Thymus (tissue), 11 donors: Measurements from ENCODE around the gene CDH23. TPM values are rescaled to one million over a fixed set of nuclear protein-coding genes. Genes with fewer than 3 reads are reported as not detected.

Source experiments
- DNase-seq, 9 donors: peaks; one replicate each; pipeline ENCODE4 v3.0.0-alpha.2; 2013; ENCODE audit warnings: low spot score in 9 of 9, low read depth in 6 of 9, missing footprints in 1 of 9
- H3K27ac ChIP-seq, 2 donors: one replicate each; pipeline ENCODE4 v1.5.1; 2013; ENCODE audit warnings: control low read depth in 1 of 2, low read depth in 1 of 2, low read length in 1 of 2, mild to moderate bottlenecking in 1 of 2, moderate library complexity in 1 of 2
- H3K27me3 ChIP-seq, 2 donors: one replicate each; pipeline ENCODE4 v1.5.1; 2013; ENCODE audit warnings: low read length in 1 of 2; ENCODE audit not compliant: control insufficient read depth in 2 of 2, insufficient read depth in 1 of 2
- H3K36me3 ChIP-seq, 2 donors: one replicate each; pipeline ENCODE4 v1.5.1; 2013; ENCODE audit warnings: low read length in 1 of 2, mild to moderate bottlenecking in 1 of 2, moderate library complexity in 1 of 2; ENCODE audit not compliant: control insufficient read depth in 2 of 2, insufficient read depth in 2 of 2
- H3K4me1 ChIP-seq, 2 donors: one replicate each; pipeline ENCODE4 v1.5.1; 2013; ENCODE audit warnings: low read length in 2 of 2; ENCODE audit not compliant: control insufficient read depth in 2 of 2, insufficient read depth in 2 of 2
- H3K4me3 ChIP-seq, 2 donors: one replicate each; pipeline ENCODE4 v1.5.1; 2013; ENCODE audit warnings: low read length in 2 of 2, control low read depth in 1 of 2, mild to moderate bottlenecking in 1 of 2
- H3K9me3 ChIP-seq, 2 donors: one replicate each; pipeline ENCODE4 v1.5.1; 2013; ENCODE audit warnings: low read length in 1 of 2, mild to moderate bottlenecking in 1 of 2; ENCODE audit not compliant: control insufficient read depth in 2 of 2, insufficient read depth in 1 of 2
- WGBS: extraction: QIAGEN DNeasy Blood & Tissue Kit; methylation state at CpG from one replicate; pipeline ENCODE4 v1.1.7; 2013; 5-methylcytosine and 5-hydroxymethylcytosine counted together
- polyA plus RNA-seq: library from polyadenylated mRNA; stranded (reverse); fragments of 200-250 nt; gene quantifications from one replicate; pipeline ENCODE4 v1.2.3, GENCODE V29; 2013
- total RNA-seq: library from RNA; stranded (reverse); fragments of 120-200 nt; gene quantifications from one replicate; pipeline ENCODE4 v1.2.4, GENCODE V29; 2013
- donor health status: healthy.

The CDH23 gene
- total and polyA plus RNA-seq, 2 donors: 9.1 TPM

DNA sequence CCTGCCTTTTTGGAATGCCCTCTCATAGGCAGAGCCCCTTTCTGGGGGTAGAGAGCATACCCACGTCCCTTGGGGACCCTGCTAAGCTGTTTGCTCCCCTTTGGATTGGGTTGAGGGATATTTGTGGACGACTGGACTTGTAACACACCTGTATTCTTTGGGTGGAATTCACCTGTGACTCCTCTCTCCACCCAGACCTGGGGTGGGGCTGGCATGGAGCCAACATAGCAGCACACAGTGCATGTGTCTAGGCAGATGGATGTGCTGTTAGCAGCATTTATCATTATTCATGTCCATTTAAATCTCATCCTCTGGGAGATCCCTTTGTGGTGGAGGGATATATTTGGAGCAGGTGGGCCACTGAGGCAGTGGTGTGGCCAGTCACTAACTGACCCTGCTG is 51.0 kb downstream of the CDH23 start:
- WGBS: 88% methylated on average over 2 of the region's 2 CpGs
- H3K36me3 ChIP-seq: no peaks in the 10 kb centered on the region
- H3K27ac ChIP-seq: no peak overlapping the region

DNA sequence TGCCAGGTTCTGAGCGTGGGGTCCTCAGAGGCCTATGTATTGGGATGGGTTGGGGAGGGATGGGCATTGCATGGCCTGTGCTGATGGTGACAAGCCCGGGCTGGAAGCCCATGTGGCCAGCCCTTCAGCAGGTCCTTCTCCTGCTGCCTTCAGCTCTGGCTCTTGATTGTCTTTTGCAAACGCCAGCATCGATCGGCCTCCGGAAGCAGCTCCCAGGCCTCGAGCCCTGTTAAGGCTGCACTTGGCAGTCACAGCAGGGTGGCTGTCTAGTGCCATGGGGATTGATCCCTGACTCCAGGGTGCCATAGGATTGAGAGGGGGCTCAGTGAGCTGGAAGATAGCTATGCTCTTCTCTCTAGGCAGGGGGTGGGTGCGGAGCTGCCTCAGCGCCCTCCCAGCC is 51.4 kb downstream of the CDH23 start:
- DNase-seq: no peak
- peaks cover 0 to under 1% of the 10 kb centered on the region in 2 donors for H3K27me3 ChIP-seq
- WGBS: 91% methylated on average over 9 of the region's 9 CpGs
- H3K4me3 ChIP-seq: no peak overlapping the region
- H3K9me3 ChIP-seq: no peaks in the 10 kb centered on the region
- no peaks in the 10 kb centered on the region for H3K36me3 ChIP-seq
- no peaks in the 10 kb centered on the region for H3K4me1 ChIP-seq
- no peak overlapping the region for H3K27ac ChIP-seq

More for the DNA sequence above, 51.0 kb downstream of the CDH23 start:
- Histone ChIP-seq H3K4me3 (no peak overlapping the region), H3K27me3 (no peaks in the 10 kb centered on the region), H3K9me3 (no peaks in the 10 kb centered on the region), H3K4me1 (no peaks in the 10 kb centered on the region)
- DNase-seq: no peak

DNA sequence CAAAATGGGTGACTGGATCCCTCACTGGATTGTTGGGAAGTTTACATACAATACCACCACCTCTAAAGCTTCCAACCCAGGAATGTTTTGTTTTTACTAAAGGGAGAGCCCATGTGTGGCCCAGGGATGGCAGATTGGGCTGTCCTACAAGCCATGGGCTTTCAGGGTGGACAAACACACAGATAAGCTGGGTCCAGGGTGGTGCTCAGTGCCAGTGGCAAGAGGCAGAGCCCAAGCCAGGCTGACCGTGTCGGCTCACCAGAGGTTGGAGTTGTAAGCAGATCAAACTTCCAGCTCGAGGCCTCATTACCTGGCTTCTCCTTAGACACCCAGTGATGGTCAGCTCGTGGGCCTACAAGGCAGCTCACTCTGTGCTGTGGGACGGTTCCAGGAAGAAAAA is 52.3 kb downstream of the CDH23 start:
- H3K4me3 ChIP-seq: no peak overlapping the region
- H3K27me3 ChIP-seq: peaks cover 0 to 2% of the 10 kb centered on the region in 2 donors
- WGBS: 96% methylated on average over 5 of the region's 5 CpGs
- H3K9me3 ChIP-seq: no peaks in the 10 kb centered on the region
- no peaks in the 10 kb centered on the region for H3K4me1 ChIP-seq
- H3K27ac ChIP-seq: no peak overlapping the region
- DNase-seq: no peak
- H3K36me3 ChIP-seq: no peaks in the 10 kb centered on the region

DNA sequence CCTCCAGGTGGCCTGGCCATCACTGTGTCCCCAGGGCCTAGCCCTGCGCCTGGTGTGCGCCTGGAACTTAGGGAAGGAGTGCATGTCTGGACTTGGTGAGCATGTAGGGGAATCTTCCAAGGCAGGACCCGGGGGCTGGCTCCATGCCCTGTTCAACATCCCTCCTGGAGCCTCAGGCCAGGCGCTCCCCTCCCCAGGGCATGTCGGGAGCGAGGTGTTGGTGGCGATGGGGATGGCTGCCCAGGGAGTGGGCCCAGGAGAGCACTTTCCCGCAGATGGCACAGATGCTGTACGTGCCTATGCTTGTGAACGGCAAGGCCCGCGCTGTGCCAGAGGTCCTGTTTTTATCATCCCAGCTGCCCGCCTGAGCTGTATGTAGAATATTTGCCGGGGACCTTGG is 55.0 kb downstream of the CDH23 start:
- 97% methylated on average over 14 of the region's 14 CpGs for WGBS
- Histone ChIP-seq H3K4me3 (no peak overlapping the region), H3K36me3 (no peaks in the 10 kb centered on the region), H3K9me3 (no peaks in the 10 kb centered on the region), H3K4me1 (no peaks in the 10 kb centered on the region), H3K27ac (no peak overlapping the region), H3K27me3 (peaks cover 0 to 8% of the 10 kb centered on the region in 2 donors)
- no peak for DNase-seq

GRCh38 chr10:71453186-71453585 is 56.5 kb downstream of the CDH23 start:
- no peak for DNase-seq
- Histone ChIP-seq H3K9me3 (no peaks in the 10 kb centered on the region), H3K4me1 (no peaks in the 10 kb centered on the region), H3K4me3 (no peak overlapping the region), H3K27me3 (peaks cover 0 to 10% of the 10 kb centered on the region in 2 donors), H3K27ac (no peak overlapping the region), H3K36me3 (no peaks in the 10 kb centered on the region)
- 94% methylated on average over 12 of the region's 12 CpGs for WGBS

- 94% methylated on average over 5 of the region's 5 CpGs for WGBS
- Histone ChIP-seq H3K27ac (no peak overlapping the region), H3K4me1 (no peaks in the 10 kb centered on the region), H3K9me3 (no peaks in the 10 kb centered on the region), H3K27me3 (peaks cover 0 to 10% of the 10 kb centered on the region in 2 donors), H3K36me3 (no peaks in the 10 kb centered on the region), H3K4me3 (no peak overlapping the region)
- no peak for DNase-seq
Measured at GRCh38 chr10:71454347-71454746, 57.6 kb downstream of the CDH23 start.

DNA sequence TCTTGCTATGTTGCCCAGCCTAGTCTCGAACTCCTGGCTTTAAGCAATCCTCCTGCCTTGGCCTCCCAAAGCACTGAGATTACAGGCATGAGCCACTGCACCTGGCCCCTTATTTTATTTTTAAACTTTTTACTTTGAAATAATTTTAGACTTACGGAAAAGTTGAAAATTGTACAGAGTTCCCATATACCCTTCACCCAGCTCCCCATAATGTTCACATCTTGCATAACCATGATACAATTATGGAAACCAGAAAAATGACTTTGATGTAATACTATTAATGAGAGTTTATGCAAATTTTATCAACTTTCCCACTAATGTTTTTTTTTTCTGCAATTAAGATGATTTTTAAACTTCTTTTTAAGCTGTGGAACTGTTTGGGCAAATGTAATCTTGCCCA is 58.3 kb downstream of the CDH23 start:
- DNase-seq: no peak
- no peaks in the 10 kb centered on the region for H3K9me3 ChIP-seq
- WGBS: 95% methylated on average over 2 of the region's 2 CpGs

DNA sequence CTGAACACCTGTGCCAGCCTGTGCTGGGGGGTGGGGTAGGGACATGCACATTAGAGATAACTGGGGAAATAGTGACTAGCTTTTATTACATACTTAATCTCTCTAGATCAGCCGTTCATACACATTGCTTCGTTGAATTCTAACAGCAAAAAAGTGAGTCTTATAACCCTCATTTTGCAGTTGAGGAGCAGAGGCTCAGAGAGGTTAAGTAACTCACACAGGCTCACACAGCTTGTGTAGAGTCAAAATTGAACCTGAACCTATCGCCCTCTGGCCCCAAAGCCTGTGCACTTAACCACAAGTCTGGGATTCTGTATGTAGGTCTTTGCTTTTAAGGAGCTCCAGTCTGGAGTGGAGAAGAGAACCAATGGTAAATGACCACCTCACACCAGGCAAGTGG is 59.9 kb downstream of the CDH23 start:
- Histone ChIP-seq H3K27ac (no peak overlapping the region), H3K9me3 (no peaks in the 10 kb centered on the region), H3K4me1 (no peaks in the 10 kb centered on the region), H3K4me3 (no peak overlapping the region), H3K36me3 (no peaks in the 10 kb centered on the region), H3K27me3 (peaks cover 0 to 10% of the 10 kb centered on the region in 2 donors)
- DNase-seq: no peak
- WGBS: 93% methylated on average over 3 of the region's 3 CpGs

More for the DNA sequence above, 58.3 kb downstream of the CDH23 start:
- Histone ChIP-seq H3K4me3 (no peak overlapping the region), H3K27me3 (peaks cover 0 to 10% of the 10 kb centered on the region in 2 donors), H3K4me1 (no peaks in the 10 kb centered on the region), H3K36me3 (no peaks in the 10 kb centered on the region), H3K27ac (no peak overlapping the region)

- peaks cover 0 to 10% of the 10 kb centered on the region in 2 donors for H3K27me3 ChIP-seq
- 92% methylated on average over 4 of the region's 4 CpGs for WGBS
Measured at GRCh38 chr10:71457908-71458307, 61.2 kb downstream of the CDH23 start.

GRCh38 chr10:71458387-71458786 is 61.7 kb downstream of the CDH23 start:
- no peak for DNase-seq

More at GRCh38 chr10:71457908-71458307, 61.2 kb downstream of the CDH23 start:
- no peaks in the 10 kb centered on the region for H3K9me3 ChIP-seq
- DNase-seq: no peak
- H3K4me3 ChIP-seq: no peak overlapping the region
- no peaks in the 10 kb centered on the region for H3K36me3 ChIP-seq
- H3K27ac ChIP-seq: no peak overlapping the region
- no peaks in the 10 kb centered on the region for H3K4me1 ChIP-seq

More at GRCh38 chr10:71458387-71458786, 61.7 kb downstream of the CDH23 start:
- Histone ChIP-seq H3K27me3 (peaks cover 0 to 8% of the 10 kb centered on the region in 2 donors), H3K36me3 (no peaks in the 10 kb centered on the region), H3K4me3 (no peak overlapping the region), H3K9me3 (no peaks in the 10 kb centered on the region), H3K27ac (no peak overlapping the region), H3K4me1 (no peaks in the 10 kb centered on the region)
- WGBS: 96% methylated on average over 2 of the region's 2 CpGs
